SH-SY5Y (cell line): ENCODE measurements around the gene CGNL1.

Source experiments
- GATA2 ChIP-seq: IDR thresholded peaks from 2 replicates; pipeline ENCODE4 v1.6.1; 2011; ENCODE audit warnings: mild to moderate bottlenecking, low read depth, low read length
- GATA3 ChIP-seq: IDR thresholded peaks from 2 replicates; pipeline ENCODE4 v1.6.1; 2011; ENCODE audit warnings: low read depth, mild to moderate bottlenecking, low read length, moderate library complexity

DNA sequence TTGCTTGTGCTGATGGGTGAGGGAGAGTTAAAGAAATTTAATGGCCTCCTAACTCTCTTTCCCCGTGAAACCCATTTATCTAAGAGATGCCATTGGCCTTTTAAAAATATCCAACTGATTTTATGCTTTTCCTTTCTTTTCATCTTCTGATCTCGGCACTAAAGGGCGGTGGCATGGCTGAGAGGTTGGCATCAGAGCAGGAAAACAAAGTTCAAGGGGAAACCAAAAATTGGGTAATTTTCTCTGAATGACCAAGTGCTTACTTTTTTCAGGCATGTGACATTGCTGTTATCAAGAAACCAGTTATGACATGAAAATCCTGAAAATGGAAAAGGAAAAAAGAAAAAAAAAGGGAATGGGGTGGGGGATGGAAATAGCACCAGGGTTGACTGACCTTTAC is 3.2 kb downstream of the CGNL1 start:
- TF ChIP-seq GATA2 (no peak), GATA3 (no peak)
